ENCODE measurements around the gene TWNK. TPM values are rescaled to one million over a fixed set of nuclear protein-coding genes. Genes with fewer than 3 reads are reported as not detected.

TWNK gene
- total and polyA plus RNA-seq, 8 donors, result 2.3 to 30.8 (median 4.8) TPM; not detected in 1

DNA sequence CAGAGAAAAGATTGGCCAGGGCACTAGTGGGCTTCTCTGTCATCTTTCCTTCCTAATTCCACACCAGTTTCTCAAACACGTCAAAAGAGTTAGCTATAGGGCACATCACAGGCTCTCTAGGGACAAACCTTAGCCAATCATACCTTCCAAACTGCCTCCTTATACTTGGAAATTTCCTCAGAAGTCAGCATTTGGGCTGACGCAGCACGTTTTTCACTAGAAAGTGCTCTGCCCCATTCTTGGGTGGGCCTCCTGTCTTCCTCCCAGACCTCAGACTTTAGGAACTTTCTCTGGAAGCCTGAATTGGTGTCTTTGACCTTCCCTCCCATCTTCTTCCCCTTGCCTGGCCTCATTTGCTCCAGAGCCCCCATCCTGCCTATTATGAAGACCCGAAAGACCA lies 54.8 kb downstream of the TWNK start:
- no peak for TF ChIP-seq POLR2A (IDR thresholded peaks at IDR 0.05)
- TF ChIP-seq, protein P1, sequence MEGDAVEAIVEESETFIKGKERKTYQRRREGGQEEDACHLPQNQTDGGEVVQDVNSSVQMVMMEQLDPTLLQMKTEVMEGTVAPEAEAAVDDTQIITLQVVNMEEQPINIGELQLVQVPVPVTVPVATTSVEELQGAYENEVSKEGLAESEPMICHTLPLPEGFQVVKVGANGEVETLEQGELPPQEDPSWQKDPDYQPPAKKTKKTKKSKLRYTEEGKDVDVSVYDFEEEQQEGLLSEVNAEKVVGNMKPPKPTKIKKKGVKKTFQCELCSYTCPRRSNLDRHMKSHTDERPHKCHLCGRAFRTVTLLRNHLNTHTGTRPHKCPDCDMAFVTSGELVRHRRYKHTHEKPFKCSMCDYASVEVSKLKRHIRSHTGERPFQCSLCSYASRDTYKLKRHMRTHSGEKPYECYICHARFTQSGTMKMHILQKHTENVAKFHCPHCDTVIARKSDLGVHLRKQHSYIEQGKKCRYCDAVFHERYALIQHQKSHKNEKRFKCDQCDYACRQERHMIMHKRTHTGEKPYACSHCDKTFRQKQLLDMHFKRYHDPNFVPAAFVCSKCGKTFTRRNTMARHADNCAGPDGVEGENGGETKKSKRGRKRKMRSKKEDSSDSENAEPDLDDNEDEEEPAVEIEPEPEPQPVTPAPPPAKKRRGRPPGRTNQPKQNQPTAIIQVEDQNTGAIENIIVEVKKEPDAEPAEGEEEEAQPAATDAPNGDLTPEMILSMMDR (IDR thresholded peaks at IDR 0.05), result no peak
- TF ChIP-seq POLR2AphosphoS5 (IDR thresholded peaks at IDR 0.05), result no peak
- TF ChIP-seq EP300 (IDR thresholded peaks at IDR 0.05), result no peak
- 64 to 75% (median 72%) methylated on average over 4 of the region's 4 CpGs for WGBS, 5 donors
- peak overlapping the region; percentile 83 to 96 (median 92) for H3K27ac ChIP-seq
- intact Hi-C loops (cut with DNase I; ENCODE audit: low total_unique reads), result no loop called here
- peaks cover 12 to 31% (median 27%) of the 10 kb centered on the region in 4 donors for H3K4me1 ChIP-seq
- no peak for DNase-seq
- H3K9me3 ChIP-seq, result no peaks in the 10 kb centered on the region
- H3K4me3 ChIP-seq, result peak overlapping the region; percentile 35 to 53 (median 40)
- peaks cover 0 to 20% (median 7%) of the 10 kb centered on the region in 3 donors for H3K27me3 ChIP-seq
- H3K36me3 ChIP-seq, result peaks cover 14 to 33% (median 31%) of the 10 kb centered on the region in 4 donors

DNA sequence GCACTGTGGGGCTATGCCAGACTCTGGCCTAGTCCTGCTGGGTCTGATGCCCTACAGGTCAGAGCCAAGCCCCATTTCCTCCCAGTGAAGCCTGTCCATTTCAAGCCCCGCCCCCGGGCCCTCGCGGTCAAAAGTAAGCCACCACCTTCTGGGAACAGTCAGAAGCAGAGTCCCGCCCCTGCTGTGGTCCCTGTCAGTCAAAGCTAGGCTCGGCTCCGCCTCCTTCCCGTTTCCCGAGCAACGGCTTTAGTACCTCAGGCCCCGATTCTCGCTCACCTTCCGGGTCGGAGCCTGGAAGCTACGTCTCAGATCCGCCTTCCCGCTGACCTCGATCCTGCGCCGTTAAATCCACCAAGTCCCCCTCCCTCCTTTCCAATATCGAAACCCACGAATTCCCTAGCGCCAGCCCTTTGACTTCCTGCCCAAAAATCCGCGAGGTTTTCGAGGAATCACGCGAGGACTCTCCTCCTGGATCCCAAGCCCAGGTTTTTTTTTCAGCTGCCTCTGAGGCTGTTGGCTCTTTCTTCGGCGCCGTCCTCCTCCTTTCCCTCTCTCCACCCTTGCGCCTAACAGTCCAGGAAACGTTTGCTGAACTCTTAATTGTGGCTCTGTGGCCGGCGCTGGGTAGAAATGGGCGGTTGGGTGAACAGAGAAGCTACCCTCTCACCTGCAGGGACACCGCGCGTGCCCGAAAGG lies 55.5 kb downstream of the TWNK start:
- peak; percentile 98 to 99 for DNase-seq
- TF ChIP-seq, protein P1 (IDR thresholded peaks at IDR 0.05), result peak in 1 of 7 experiments; percentile 21
- TF ChIP-seq POLR2A (IDR thresholded peaks at IDR 0.05) (no peak), EP300 (IDR thresholded peaks at IDR 0.05) (no peak), POLR2AphosphoS5 (IDR thresholded peaks at IDR 0.05) (peak; percentile 10 to 90 (median 65))
- intact Hi-C loops (cut with DNase I; ENCODE audit: low total_unique reads), result no loop called here
- Histone ChIP-seq H3K36me3 (peaks cover 7 to 26% (median 24%) of the 10 kb centered on the region in 4 donors), H3K4me3 (peak overlapping the region; percentile 35 to 53 (median 40)), H3K27me3 (peaks cover 3 to 27% (median 14%) of the 10 kb centered on the region in 3 donors), H3K9me3 (no peaks in the 10 kb centered on the region), H3K27ac (peak overlapping the region; percentile 83 to 96 (median 92)), H3K4me1 (peaks cover 12 to 32% (median 28%) of the 10 kb centered on the region in 4 donors)
- 2 to 4% (median 3%) methylated on average over 33 to 40 of the region's 40 CpGs for WGBS, 5 donors

DNA sequence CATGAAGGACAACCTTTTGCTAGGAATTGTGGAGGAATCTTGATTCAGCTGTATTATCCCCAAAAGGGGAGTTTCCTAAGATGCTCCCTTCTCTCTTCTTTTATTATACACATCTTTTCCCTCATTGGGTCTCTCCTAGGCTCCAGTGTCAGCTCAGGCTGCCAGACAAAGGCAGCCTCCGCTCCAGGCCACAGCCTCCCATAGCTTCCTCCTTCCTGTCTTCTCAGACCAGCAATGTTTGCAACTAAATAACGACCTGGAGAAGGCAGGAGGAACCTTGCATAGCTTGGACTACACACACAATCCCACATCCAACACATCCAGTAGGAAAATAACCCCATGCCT lies 56.0 kb downstream of the TWNK start:
- Histone ChIP-seq H3K36me3 (peaks cover 2 to 21% (median 19%) of the 10 kb centered on the region in 4 donors), H3K27me3 (peaks cover 8 to 32% (median 19%) of the 10 kb centered on the region in 3 donors), H3K4me1 (peaks cover 12 to 38% (median 33%) of the 10 kb centered on the region in 4 donors), H3K9me3 (no peaks in the 10 kb centered on the region), H3K27ac (peak overlapping the region; percentile 83 to 96 (median 92)), H3K4me3 (peak overlapping the region; percentile 35 to 53 (median 40))
- DNase-seq, result peak in 1 of 2 donors; percentile 35
- 14 to 24% (median 15%) methylated on average over 2 of the region's 2 CpGs for WGBS, 5 donors
- intact Hi-C loops (cut with DNase I; ENCODE audit: low total_unique reads), result no loop called here
- TF ChIP-seq POLR2A (IDR thresholded peaks at IDR 0.05), result no peak
- no peak for TF ChIP-seq POLR2AphosphoS5 (IDR thresholded peaks at IDR 0.05)

Small RNAs within 50 kb of the gene (small RNA-seq; reads per million reads assigned to genes)
- gene MIR608, result 0 reads per million in 4 donors

Other genes starting within 250 kb of the TWNK start
- not detected for gene PAX2, start 242.0 kb upstream of the TWNK start, total RNA-seq
- gene PAX2, start 242.0 kb upstream of the TWNK start, polyA plus RNA-seq, result not detected
- gene SLF2, start 74.6 kb upstream of the TWNK start, total RNA-seq, result 10 to 100 TPM in 4 of 5 donors, 1 to 10 TPM in 1; 2.3 to 49.9 (median 23.3) TPM
- 1 to 10 TPM; 2.3 to 9.0 (median 4.8) TPM for gene SLF2, start 74.6 kb upstream of the TWNK start, polyA plus RNA-seq
- gene SEMA4G, start 18.0 kb upstream of the TWNK start, total RNA-seq, result 10 to 100 TPM in 3 of 5 donors, 1 to 10 TPM in 2; 7.6 to 96.3 (median 25.5) TPM
- 1 to 10 TPM; 5.1 to 6.2 (median 6.1) TPM for gene SEMA4G, start 18.0 kb upstream of the TWNK start, polyA plus RNA-seq
- gene MRPL43, start within 50 bp of the TWNK start, total RNA-seq, result 100 to 1,000 TPM in 1 of 5 donors, 10 to 100 TPM in 4; 29.9 to 243 (median 93.3) TPM
- 100 to 1,000 TPM in 1 of 3 donors, 10 to 100 TPM in 2; 91.2 to 131 (median 98.6) TPM for gene MRPL43, start within 50 bp of the TWNK start, polyA plus RNA-seq
- 10 to 100 TPM; 41.2 to 70.7 (median 52.5) TPM for gene LZTS2, start 12.3 kb downstream of the TWNK start, total RNA-seq
- gene LZTS2, start 12.3 kb downstream of the TWNK start, polyA plus RNA-seq, result 10 to 100 TPM; 34.7 to 58.2 (median 39.1) TPM
- 1 to 10 TPM in 1 of 5 donors, not detected in 4; 2.4 TPM for gene PDZD7, start 43.6 kb downstream of the TWNK start, total RNA-seq
- under 1 TPM; 0.20 to 0.76 (median 0.75) TPM for gene PDZD7, start 43.6 kb downstream of the TWNK start, polyA plus RNA-seq
- 10 to 100 TPM in 4 of 5 donors, 1 to 10 TPM in 1; 9.9 to 60.4 (median 37.9) TPM for gene SFXN3, start 43.7 kb downstream of the TWNK start, total RNA-seq
- 10 to 100 TPM; 11.1 to 20.7 (median 20.5) TPM for gene SFXN3, start 43.7 kb downstream of the TWNK start, polyA plus RNA-seq
- gene KAZALD1, start 74.4 kb downstream of the TWNK start, total RNA-seq, result 10 to 100 TPM in 2 of 5 donors, 1 to 10 TPM in 2, not detected in 1; 2.2 to 35.5 (median 14.8) TPM
- 10 to 100 TPM; 12.0 to 32.8 (median 12.0) TPM for gene KAZALD1, start 74.4 kb downstream of the TWNK start, polyA plus RNA-seq
- 1 to 10 TPM in 1 of 5 donors, under 1 TPM in 1, not detected in 3; 0.58 to 7.0 TPM for gene TLX1, start 143.8 kb downstream of the TWNK start, total RNA-seq
- gene TLX1, start 143.8 kb downstream of the TWNK start, polyA plus RNA-seq, result not detected
- not detected for gene LBX1, start 241.9 kb downstream of the TWNK start, total RNA-seq
- not detected for gene LBX1, start 241.9 kb downstream of the TWNK start, polyA plus RNA-seq

Measured in stomach (tissue), 9 donors.